Erythroblast (primary cell): ENCODE measurements around the gene MZF1.
A peak's percentile ranks its signal among the peaks of the same experiment; 100 is the strongest.

Experiments used
- GATA1 ChIP-seq: IDR thresholded peaks from 2 replicates; pipeline ENCODE4 v1.6.1; 2011; ENCODE audit warnings: low read depth, mild to moderate bottlenecking, control low read depth, low read length, moderate library complexity
- POLR2A ChIP-seq: IDR thresholded peaks from 2 replicates; pipeline ENCODE4 v1.6.1; 2011; ENCODE audit warnings: mild to moderate bottlenecking, low read length

DNA sequence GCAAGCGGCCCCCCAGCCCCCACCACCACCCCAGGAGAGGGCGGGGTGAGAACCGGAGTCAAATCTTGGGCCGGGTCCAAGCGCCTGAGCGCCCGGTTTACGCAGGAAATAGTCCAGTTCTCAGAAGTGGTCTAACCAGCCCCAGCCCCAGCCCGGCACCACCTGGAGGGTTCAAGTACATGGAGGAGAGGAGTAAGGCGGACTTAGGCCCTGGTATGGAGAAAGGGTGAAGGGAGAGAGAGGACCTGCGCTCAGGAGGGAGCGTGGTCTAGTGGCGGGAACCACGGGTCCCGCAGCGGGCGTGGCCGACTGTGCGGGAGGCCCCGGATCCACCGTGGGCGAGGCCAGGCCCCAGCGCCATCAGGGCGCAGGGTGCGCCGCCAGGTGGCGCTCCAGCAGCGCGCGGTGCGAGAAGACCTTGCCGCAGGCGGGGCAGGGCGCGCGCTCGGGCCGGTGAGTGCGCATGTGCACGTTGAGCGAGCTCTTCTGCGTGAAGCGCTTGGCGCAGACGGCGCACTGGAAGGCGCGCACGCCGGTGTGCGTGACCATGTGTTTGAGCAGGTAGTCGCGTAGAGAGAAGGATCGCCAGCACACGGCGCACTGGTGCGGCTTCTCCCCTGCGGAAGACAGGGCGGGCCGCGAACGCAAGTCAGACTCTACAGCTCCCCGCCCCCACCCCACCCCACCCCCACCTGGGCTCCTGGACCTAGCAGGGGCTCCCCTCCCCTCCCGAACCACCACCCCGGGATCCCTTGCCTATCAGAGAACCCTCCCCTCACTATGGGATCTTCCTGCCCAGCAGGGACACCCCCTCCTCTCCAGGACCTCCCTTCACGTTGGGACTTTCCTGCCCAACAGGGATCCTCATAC lies 59.2 kb downstream of the MZF1 start:
- peak; percentile 70 for TF ChIP-seq POLR2A
- no peak for TF ChIP-seq GATA1
